SH-SY5Y (cell line): ENCODE data around the gene SKP1.

Source experiments
- GATA2 ChIP-seq: IDR thresholded peaks from 2 replicates; pipeline ENCODE4 v1.6.1; 2011; ENCODE audit warnings: mild to moderate bottlenecking, low read depth, low read length
- GATA3 ChIP-seq: IDR thresholded peaks from 2 replicates; pipeline ENCODE4 v1.6.1; 2011; ENCODE audit warnings: low read depth, mild to moderate bottlenecking, low read length, moderate library complexity

GRCh38 chr5:134149571-134150303 lies 27.0 kb downstream of the SKP1 start:
- TF ChIP-seq GATA2, result no peak
- TF ChIP-seq GATA3, result no peak
